ENCODE measurements around the gene IGF1. TPM values are rescaled to one million over a fixed set of nuclear protein-coding genes. Genes with fewer than 3 reads are reported as not detected.
"Not testable (repeated sequence)": the region's sequence is repeated elsewhere in the genome, so short reads cannot be mapped to it uniquely, and the experiment has no call there.

The IGF1 gene
- polyA plus RNA-seq, 3 donors, result 11.0 to 139 (median 94.8) TPM

DNA sequence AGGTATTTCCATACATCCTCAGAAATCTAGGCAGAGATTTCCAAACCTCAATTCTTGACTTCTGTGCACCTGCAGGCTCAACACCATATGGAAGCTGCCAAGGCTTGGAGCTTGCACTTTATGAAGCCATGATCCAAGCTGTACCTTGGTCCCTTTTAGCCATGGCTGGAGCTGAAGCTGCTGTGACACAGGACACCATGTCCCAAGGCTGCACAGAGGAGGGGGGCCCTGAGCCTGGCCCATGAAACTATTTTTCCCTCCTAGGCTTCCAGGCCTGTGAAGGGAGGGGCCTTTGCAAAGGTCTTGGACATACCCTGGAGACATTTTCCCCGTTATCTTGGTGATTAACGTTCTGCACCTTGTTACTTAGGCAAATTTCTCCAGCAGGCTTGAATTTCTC is 110.5 kb downstream of the IGF1 start:
- 55 to 67% (median 63%) methylated on average over 2 of the region's 2 CpGs for WGBS, 3 donors
- no peak overlapping the region for H3K27ac ChIP-seq (ENCODE audit: low read depth, low read length)

DNA sequence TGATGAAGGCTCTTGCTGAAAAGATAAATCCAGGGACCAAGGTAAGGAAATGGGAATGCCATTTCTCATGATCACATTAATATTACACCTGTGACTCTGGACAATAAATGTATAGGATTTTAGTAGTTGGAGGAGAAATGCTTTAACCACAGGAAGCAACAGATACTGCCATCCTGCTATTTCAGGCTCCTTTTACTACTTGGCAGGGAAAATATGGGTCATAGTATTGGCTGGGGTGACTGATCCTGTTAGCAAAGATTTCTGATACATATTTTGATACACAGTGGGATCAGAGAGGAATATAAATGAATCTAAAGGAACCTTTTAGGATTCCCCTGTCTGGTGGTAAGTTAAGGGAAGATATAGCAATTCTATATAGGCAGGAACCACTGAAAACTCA is 115.0 kb downstream of the IGF1 start:
- no peak overlapping the region for H3K27ac ChIP-seq (ENCODE audit: low read depth, low read length)

DNA sequence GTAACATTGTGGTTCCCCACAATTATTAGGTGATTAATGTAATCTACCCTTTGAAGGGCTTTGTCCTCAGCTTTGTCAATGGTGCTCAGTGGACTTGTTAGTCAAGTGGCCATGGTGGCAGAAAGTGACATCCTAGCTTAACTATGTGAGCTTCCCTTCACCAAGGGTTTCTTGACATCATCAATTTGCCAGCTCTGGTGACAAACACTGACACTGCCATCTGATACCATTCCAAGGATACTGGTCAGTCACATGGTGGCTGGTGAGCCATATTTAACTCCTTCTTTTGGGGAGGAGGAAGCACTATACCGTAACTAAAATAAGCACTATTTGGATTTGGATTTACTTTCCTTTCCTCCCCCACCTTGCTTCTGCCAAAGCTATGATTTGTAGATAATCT is 115.7 kb downstream of the IGF1 start:
- no peak overlapping the region for H3K27ac ChIP-seq (ENCODE audit: low read depth, low read length)
- WGBS, 3 donors, result 74 to 91% (median 84%) methylated on average over 1 of the region's 1 CpG

DNA sequence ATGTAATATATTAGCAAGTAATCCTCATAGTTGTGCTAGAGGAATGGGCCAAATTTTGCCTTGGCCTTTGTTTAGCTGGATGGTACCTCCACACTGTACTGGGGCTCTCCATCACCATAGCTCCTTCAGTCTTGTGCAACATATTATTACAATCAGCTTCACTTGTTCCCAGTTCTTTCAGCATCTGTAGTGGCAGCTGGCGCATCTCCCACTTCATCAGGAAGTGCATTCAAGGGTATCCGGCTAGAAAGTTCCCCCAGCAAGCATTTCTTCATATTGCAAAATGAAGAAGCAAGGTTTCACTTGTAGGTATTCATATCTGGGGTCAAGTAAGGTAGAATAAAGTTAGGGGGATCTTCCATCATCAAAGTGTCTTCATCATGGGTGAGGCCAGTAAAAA is 123.7 kb downstream of the IGF1 start:
- H3K27ac ChIP-seq (ENCODE audit: low read depth, low read length), result no peak overlapping the region
- 76 to 91% (median 78%) methylated on average over 2 of the region's 2 CpGs for WGBS, 3 donors

DNA sequence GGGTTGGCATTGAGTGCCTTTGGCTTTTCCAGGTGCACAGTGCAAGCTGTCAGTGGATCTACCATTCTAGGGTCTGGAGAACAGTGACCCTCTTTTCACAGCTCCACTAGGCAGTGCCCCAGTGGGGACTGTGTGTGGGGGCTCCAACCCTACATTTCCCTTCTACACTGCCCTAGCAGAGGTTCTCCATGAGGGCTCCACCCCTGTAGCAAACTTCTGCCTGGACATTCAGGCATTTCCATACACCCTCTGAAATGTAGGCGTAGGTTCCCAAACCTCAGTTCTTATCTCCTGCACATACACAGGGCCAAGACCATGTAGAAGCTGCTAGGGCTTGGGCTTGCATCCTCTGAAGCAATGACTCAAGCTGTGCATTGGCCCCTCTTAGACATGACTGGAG is 126.1 kb downstream of the IGF1 start:
- WGBS, 3 donors, result 85 to 98% (median 87%) methylated on average over 1 of the region's 1 CpG
- H3K27ac ChIP-seq (ENCODE audit: low read depth, low read length), result not testable (repeated sequence)

DNA sequence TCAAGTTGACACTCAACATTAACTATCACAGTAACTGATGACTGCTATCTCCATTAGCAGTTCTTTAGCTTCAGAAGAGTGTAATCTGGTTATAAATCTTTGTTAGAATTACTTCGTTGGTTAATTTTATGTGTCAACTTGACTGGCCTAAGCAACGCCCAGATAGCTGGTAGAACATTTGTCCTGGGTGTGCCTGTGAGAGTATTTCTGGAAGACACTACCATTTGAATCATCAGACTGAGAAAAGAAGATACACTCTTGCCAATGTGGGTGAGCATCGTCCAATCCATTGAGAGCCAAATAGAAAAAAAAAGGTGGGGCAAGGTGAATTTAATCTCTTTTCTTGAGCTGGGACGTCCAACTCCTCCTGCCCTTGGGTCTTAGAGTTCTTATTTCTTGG is 129.0 kb downstream of the IGF1 start:
- H3K27ac ChIP-seq (ENCODE audit: low read depth, low read length), result no peak overlapping the region
- 62 to 74% (median 65%) methylated on average over 4 of the region's 4 CpGs for WGBS, 3 donors

DNA sequence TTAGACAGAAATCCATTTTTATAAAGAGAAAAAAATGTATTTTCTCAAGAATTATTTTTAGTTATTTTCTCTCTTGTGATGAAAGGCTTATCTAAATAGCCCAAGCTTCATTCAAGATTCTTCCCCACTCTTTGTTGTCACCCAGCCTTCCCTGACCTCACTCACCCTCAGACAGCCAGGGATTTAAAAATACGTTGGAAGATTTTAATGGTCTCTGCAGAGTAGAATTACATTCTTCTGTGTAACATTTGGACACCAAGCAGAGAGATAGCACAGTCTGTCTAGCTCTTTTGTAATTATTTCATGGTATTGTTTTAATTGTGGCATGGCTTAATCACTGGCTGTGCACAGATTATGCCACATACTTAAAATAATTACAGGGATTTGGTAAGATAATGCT is 130.3 kb downstream of the IGF1 start:
- 25 to 42% (median 34%) methylated on average over 1 of the region's 1 CpG for WGBS, 3 donors
- H3K27ac ChIP-seq (ENCODE audit: low read depth, low read length), result no peak overlapping the region

DNA sequence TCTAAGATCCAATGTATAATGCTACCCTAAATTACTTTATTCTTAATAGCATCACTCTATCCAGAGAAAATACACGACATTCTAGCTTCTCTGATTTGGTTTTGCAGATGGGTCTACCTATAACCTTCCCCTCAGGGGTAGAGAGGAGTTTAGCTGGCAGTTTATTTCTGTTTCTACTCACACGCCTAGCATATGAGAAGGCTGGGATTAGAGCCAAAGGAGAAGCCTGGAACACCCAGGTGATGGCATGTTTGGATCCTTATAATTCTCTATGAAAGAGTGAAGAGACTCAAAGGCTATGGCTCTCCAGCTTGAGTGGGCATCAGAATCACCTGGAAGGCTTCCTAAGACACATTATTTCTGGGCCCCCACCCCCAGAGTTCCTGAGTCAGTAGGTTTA is 131.3 kb downstream of the IGF1 start:
- H3K27ac ChIP-seq (ENCODE audit: low read depth, low read length), result no peak overlapping the region
- 62 to 78% (median 74%) methylated on average over 2 of the region's 2 CpGs for WGBS, 3 donors

DNA sequence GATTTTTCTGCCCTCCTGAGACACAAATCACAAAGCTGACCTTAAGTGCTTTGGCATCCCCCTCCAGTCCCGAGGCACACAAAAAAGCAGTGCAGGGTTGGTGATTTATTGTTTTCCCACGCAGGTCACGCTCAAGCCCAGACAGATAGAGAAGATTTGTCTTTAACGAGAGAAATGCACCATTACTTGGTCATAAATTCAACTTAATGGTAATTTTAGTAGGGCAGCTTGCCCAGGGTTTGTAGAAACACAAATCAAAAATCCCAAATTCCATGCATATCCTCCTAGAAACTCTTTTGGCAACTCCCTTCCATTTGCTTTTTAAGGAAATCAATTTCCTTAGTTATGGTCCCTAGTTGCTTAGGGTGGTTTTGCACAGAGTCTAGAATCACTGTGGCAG is 132.6 kb downstream of the IGF1 start:
- WGBS, 3 donors, result 36 to 58% (median 45%) methylated on average over 4 of the region's 4 CpGs
- no peak overlapping the region for H3K27ac ChIP-seq (ENCODE audit: low read depth, low read length)
